ENCODE results near the gene COL10A1.

- TF ChIP-seq CTCF (IDR thresholded peaks at IDR 0.05) (no peak), POLR2AphosphoS5 (IDR thresholded peaks at IDR 0.05) (no peak)
These were observed 51.1 kb downstream of the COL10A1 start for GRCh38 chr6:116074732-116075390.
